ENCODE results near the gene CST11. TPM values are rescaled to one million over a fixed set of nuclear protein-coding genes. Genes with fewer than 3 reads are reported as not detected.

The CST11 gene
- total RNA-seq, 1 donor from 2014 or later: not detected

GRCh38 chr20:23453549-23454543 lies 1.2 kb upstream of the CST11 start:
- DNase-seq (ENCODE audit: low spot score): no peak

- DNase-seq (ENCODE audit: low spot score): no peak
Measured at GRCh38 chr20:23451956-23452487, 654 bp downstream of the CST11 start.

DNA sequence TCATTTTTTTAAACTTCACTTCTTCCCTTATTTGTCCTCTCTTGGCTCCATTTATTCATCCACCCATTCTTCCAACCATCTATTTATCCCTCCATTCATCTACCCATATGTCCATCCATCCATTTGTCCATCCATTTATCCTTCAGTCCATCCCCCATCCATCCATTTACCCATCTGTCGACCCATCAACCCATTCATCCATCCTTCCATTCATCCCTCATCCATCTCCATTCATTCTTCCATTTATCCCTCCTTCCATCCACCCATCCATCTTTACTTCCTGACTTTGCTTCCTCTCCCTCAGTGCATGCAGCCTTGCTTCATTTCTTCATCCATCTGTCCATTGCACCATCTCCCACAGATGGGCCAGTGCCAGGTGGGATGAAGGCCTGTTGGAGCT lies 1.8 kb downstream of the CST11 start:
- no peak for DNase-seq (ENCODE audit: low spot score)

GRCh38 chr20:23449421-23449820 lies 3.3 kb downstream of the CST11 start:
- no peak for DNase-seq (ENCODE audit: low spot score)

DNA sequence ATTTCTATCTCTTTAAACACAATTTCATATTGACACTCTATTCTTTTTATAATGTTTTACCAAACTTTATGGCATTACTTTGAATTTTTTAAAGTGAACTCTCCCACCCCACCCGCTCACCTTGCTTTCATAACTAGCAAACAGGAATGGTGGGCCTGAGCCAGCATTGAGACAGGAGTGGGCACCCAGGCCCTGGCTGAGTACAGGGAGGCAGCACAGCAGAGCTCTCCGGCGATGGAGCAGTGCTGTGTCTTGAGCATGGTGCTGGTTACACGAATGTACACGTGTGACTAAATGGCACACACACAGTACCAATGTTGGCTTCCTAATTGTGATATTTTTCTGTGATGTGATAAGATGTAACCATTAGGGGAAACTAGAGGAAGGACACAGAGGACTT lies 4.5 kb downstream of the CST11 start:
- DNase-seq (ENCODE audit: low spot score): no peak

GRCh38 chr20:23446505-23446904 lies 6.2 kb downstream of the CST11 start:
- DNase-seq (ENCODE audit: low spot score): no peak

GRCh38 chr20:23445596-23446217 lies 7.0 kb downstream of the CST11 start:
- DNase-seq (ENCODE audit: low spot score): no peak

GRCh38 chr20:23444859-23445258 lies 7.8 kb downstream of the CST11 start:
- no peak for DNase-seq (ENCODE audit: low spot score)

GRCh38 chr20:23442436-23442835 lies 10.2 kb downstream of the CST11 start:
- DNase-seq (ENCODE audit: low spot score): no peak

- peak; percentile 65 for DNase-seq (ENCODE audit: low spot score)
Measured at GRCh38 chr20:23441850-23442313, 10.8 kb downstream of the CST11 start.

GRCh38 chr20:23440004-23440403 lies 12.7 kb downstream of the CST11 start:
- no peak for DNase-seq (ENCODE audit: low spot score)

- DNase-seq (ENCODE audit: low spot score): no peak
Measured at GRCh38 chr20:23438661-23439060, 14.0 kb downstream of the CST11 start.

- DNase-seq (ENCODE audit: low spot score): no peak
Measured at GRCh38 chr20:23437126-23437899, 15.4 kb downstream of the CST11 start.

DNA sequence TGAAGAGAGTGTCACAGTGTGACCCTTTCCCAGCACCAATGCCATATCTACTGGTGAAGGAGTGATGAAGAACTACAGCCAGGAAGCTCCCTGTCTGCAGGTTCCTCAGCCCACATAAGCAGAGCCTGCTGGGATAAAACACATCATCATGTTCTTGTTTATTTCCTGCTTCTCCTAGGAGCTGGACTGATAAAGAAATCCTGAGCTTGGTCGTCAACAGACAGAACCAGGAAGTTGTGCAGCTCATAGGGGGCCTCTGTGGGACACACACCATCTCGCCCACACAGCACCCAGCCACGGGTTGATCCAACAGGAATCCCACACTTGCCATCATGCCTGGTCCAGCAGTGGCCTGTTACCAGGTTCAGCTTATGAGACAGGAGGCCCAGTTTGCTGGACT lies 16.0 kb downstream of the CST11 start:
- DNase-seq (ENCODE audit: low spot score): no peak

- peak; percentile 51 for DNase-seq (ENCODE audit: low spot score)
Measured at GRCh38 chr20:23435626-23436539, 16.8 kb downstream of the CST11 start.

GRCh38 chr20:23434521-23435313 lies 18.0 kb downstream of the CST11 start:
- no peak for DNase-seq (ENCODE audit: low spot score)

DNA sequence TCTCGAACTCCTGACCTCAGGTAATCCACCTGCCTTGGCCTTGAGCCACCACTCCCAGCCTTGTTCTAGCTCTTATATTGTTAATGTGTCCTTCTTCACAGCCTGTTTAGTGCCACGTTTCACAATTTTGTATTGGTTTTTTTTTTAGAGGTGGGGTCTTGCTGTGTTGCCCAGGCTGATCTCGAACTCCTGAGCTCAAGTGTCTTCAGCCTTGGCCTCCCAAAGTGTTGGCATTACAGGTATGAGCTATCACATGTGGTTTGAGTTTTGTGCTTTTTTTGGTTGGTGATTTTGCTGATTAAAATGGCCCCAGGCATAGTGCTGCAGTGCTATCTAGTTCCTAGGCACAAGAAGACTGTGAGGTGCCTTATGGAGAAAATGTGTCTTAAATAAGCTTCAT lies 19.0 kb downstream of the CST11 start:
- DNase-seq (ENCODE audit: low spot score): no peak

- DNase-seq (ENCODE audit: low spot score): no peak
Measured at GRCh38 chr20:23425129-23425528, 27.5 kb downstream of the CST11 start.

DNA sequence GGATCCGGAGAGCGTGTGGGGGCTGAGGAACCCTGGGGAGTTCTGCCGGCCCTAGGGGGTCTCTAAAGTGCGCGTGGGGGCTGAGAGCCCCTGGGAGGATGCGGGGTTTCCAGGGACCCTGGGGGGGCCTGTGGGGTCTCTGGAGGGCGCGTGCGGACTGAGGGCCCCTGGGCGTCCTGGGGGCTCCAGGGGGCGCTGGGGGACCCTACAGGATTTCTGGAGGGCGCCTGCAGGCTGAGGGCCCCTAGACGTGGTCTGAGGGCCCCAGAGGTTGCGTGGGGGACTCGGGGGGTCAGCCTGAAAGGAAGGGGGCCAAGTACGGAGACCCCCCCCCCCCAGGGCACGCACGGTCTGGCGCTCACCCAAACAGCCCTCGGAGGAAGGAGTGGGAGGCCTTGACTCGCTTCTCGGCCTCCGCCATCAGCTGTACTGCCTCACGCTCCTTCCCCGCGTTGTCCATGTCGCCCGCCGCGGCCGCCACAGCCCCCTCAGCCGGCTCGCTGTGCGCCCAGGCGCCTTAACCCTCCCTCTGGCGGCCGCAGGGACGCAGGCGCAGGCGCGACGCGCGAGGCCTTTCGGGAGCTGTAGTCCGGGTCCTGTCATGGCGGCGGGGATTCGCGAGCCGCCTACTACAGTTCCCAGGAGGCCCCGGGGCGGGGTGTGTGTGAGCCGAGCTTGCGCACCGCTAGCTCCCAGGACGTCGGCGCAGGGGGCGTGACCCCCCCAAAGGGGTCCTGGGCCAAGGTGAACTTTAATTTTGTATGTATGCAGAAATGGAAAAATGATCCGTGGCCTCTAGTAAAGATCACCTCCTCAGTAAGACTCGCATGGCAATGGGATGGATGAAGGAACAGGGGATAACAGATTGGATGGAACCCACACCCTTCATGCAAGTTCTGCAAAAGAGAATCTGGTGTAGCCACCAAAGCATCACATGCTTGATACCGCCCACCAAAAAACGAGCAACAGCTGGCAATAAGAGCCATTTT lies 31.4 kb downstream of the CST11 start, which contains the start of gene NAPB:
Gene NAPB, minus strand, starts transcription at position 546 of the 989 bp plus-strand sequence. Its CDS starts 86 bp downstream, at position 460.
- peak; percentile 95 for DNase-seq (ENCODE audit: low spot score)

Measured in mucosa of gallbladder (tissue), 1 donor.